Measurements from ENCODE around the gene SESN2. TPM values are rescaled to one million over a fixed set of nuclear protein-coding genes. Genes with fewer than 3 reads are reported as not detected.
A peak's percentile ranks its signal among the peaks of the same experiment; 100 is the strongest.
"Not testable (repeated sequence)": the region's sequence is repeated elsewhere in the genome, so short reads cannot be mapped to it uniquely, and the experiment has no call there.

Gene SESN2
- total RNA-seq, 2 experiments from 2014 or later: 14.2 to 21.5 TPM

GRCh38 chr1:28306301-28306949, 47.1 kb downstream of the SESN2 start:
- H3K4me3 Mint-ChIP-seq: no peak overlapping the region
- no peaks in the 10 kb centered on the region for H3K9me3 Mint-ChIP-seq (ENCODE audit: low read depth)
- H3K27ac Mint-ChIP-seq: no peak overlapping the region
- DNase-seq: no peak
- H3K27me3 Mint-ChIP-seq: peaks cover 18% of the 10 kb centered on the region
- H3K4me1 Mint-ChIP-seq: peaks cover 4% of the 10 kb centered on the region
- CTCF ChIA-PET: interaction anchor here (1.2 kb wide), 1 partner anchor 19 kb away, joined by 3 read pairs; no protein-coding TSS in a partner anchor
- no peak for ATAC-seq
- no peaks in the 10 kb centered on the region for H3K36me3 Mint-ChIP-seq

- no peaks in the 10 kb centered on the region for H3K36me3 Mint-ChIP-seq
- peaks cover 7% of the 10 kb centered on the region for H3K27me3 Mint-ChIP-seq
- no peak overlapping the region for H3K4me3 Mint-ChIP-seq
- H3K4me1 Mint-ChIP-seq: peaks cover 2% of the 10 kb centered on the region
- DNase-seq (no peak), ATAC-seq (no peak)
- no peak overlapping the region for H3K27ac Mint-ChIP-seq
- CTCF ChIA-PET: no interaction called here
- H3K9me3 Mint-ChIP-seq (ENCODE audit: low read depth): no peaks in the 10 kb centered on the region
Observed at GRCh38 chr1:28308750-28309149, 49.4 kb downstream of the SESN2 start.

GRCh38 chr1:28309702-28310101, 50.4 kb downstream of the SESN2 start:
- Mint-ChIP-seq H3K36me3 (no peaks in the 10 kb centered on the region), H3K4me1 (peaks cover 2% of the 10 kb centered on the region), H3K27ac (no peak overlapping the region), H3K4me3 (no peak overlapping the region), H3K27me3 (peaks cover 7% of the 10 kb centered on the region), H3K9me3 (ENCODE audit: low read depth) (no peaks in the 10 kb centered on the region)
- CTCF ChIA-PET: no interaction called here
- no peak for ATAC-seq
- no peak for DNase-seq

GRCh38 chr1:28313702-28314546, 54.6 kb downstream of the SESN2 start:
- no peaks in the 10 kb centered on the region for H3K4me1 Mint-ChIP-seq
- DNase-seq (no peak), ATAC-seq (no peak)
- no peak overlapping the region for H3K4me3 Mint-ChIP-seq
- H3K27me3 Mint-ChIP-seq: peaks cover 11% of the 10 kb centered on the region
- H3K27ac Mint-ChIP-seq: no peak overlapping the region
- H3K9me3 Mint-ChIP-seq (ENCODE audit: low read depth): no peaks in the 10 kb centered on the region
- CTCF ChIA-PET: interaction anchor here (1.5 to 1.9 kb wide), 2 partner anchors 46 to 65 kb away, joined by 3 to 5 read pairs; no protein-coding TSS in a partner anchor
- no peaks in the 10 kb centered on the region for H3K36me3 Mint-ChIP-seq

- ATAC-seq (no peak), DNase-seq (no peak)
- H3K4me1 Mint-ChIP-seq: no peaks in the 10 kb centered on the region
- peaks cover 11% of the 10 kb centered on the region for H3K27me3 Mint-ChIP-seq
- H3K36me3 Mint-ChIP-seq: no peaks in the 10 kb centered on the region
- H3K9me3 Mint-ChIP-seq (ENCODE audit: low read depth): no peaks in the 10 kb centered on the region
- H3K27ac Mint-ChIP-seq: no peak overlapping the region
- no peak overlapping the region for H3K4me3 Mint-ChIP-seq
- CTCF ChIA-PET: interaction anchor here (1.5 to 1.9 kb wide), 2 partner anchors 45 to 66 kb away, joined by 3 to 5 read pairs; no protein-coding TSS in a partner anchor
Observed at GRCh38 chr1:28314547-28314941, 55.2 kb downstream of the SESN2 start.

GRCh38 chr1:28317014-28317413, 57.7 kb downstream of the SESN2 start:
- ATAC-seq (no peak), DNase-seq (no peak)
- H3K4me3 Mint-ChIP-seq: no peak overlapping the region
- no peak overlapping the region for H3K27ac Mint-ChIP-seq
- no peaks in the 10 kb centered on the region for H3K4me1 Mint-ChIP-seq
- CTCF ChIA-PET: interaction anchor here (0.7 kb wide), 1 partner anchor 46 kb away, joined by 4 read pairs; no protein-coding TSS in a partner anchor
- H3K9me3 Mint-ChIP-seq (ENCODE audit: low read depth): no peaks in the 10 kb centered on the region
- peaks cover 7% of the 10 kb centered on the region for H3K27me3 Mint-ChIP-seq
- H3K36me3 Mint-ChIP-seq: no peaks in the 10 kb centered on the region

GRCh38 chr1:28322194-28322593, 62.9 kb downstream of the SESN2 start:
- Mint-ChIP-seq H3K27ac (no peak overlapping the region), H3K9me3 (ENCODE audit: low read depth) (no peaks in the 10 kb centered on the region), H3K4me3 (no peak overlapping the region), H3K36me3 (no peaks in the 10 kb centered on the region), H3K4me1 (peaks cover 3% of the 10 kb centered on the region), H3K27me3 (peaks cover 7% of the 10 kb centered on the region)
- CTCF ChIA-PET: no interaction called here
- ATAC-seq: no peak
- DNase-seq: no peak

GRCh38 chr1:28323720-28324119, 64.4 kb downstream of the SESN2 start:
- CTCF ChIA-PET: no interaction called here
- ATAC-seq (no peak), DNase-seq (no peak)
- H3K4me3 Mint-ChIP-seq: no peak overlapping the region
- no peak overlapping the region for H3K27ac Mint-ChIP-seq
- H3K27me3 Mint-ChIP-seq: peaks cover 3% of the 10 kb centered on the region
- H3K4me1 Mint-ChIP-seq: peaks cover 13% of the 10 kb centered on the region
- no peaks in the 10 kb centered on the region for H3K9me3 Mint-ChIP-seq (ENCODE audit: low read depth)
- H3K36me3 Mint-ChIP-seq: peaks cover 2% of the 10 kb centered on the region

- Mint-ChIP-seq H3K4me1 (peaks cover 29% of the 10 kb centered on the region), H3K27me3 (peaks cover 2% of the 10 kb centered on the region), H3K9me3 (ENCODE audit: low read depth) (no peaks in the 10 kb centered on the region), H3K4me3 (no peak overlapping the region), H3K27ac (no peak overlapping the region), H3K36me3 (peaks cover 18% of the 10 kb centered on the region)
- no peak for ATAC-seq
- CTCF ChIA-PET: interaction anchor here (0.7 to 1.1 kb wide), 4 partner anchors 15 to 253 kb away, joined by 3 to 9 read pairs (median 3); no protein-coding TSS in a partner anchor
- DNase-seq: no peak
Observed at GRCh38 chr1:28326515-28326914, 67.2 kb downstream of the SESN2 start.

GRCh38 chr1:28326984-28327383, 67.7 kb downstream of the SESN2 start:
- no peak overlapping the region for H3K4me3 Mint-ChIP-seq
- H3K27me3 Mint-ChIP-seq: no peaks in the 10 kb centered on the region
- peaks cover 30% of the 10 kb centered on the region for H3K4me1 Mint-ChIP-seq
- no peak overlapping the region for H3K27ac Mint-ChIP-seq
- ATAC-seq (no peak), DNase-seq (no peak)
- peaks cover 21% of the 10 kb centered on the region for H3K36me3 Mint-ChIP-seq
- H3K9me3 Mint-ChIP-seq (ENCODE audit: low read depth): no peaks in the 10 kb centered on the region
- CTCF ChIA-PET: interaction anchor here (0.7 to 1.5 kb wide), 6 partner anchors 15 to 253 kb away, joined by 3 to 9 read pairs (median 3); partner anchors contain the start of gene EYA3

GRCh38 chr1:28327431-28327830, 68.1 kb downstream of the SESN2 start:
- H3K36me3 Mint-ChIP-seq: peaks cover 25% of the 10 kb centered on the region
- not testable (repeated sequence) for H3K27ac Mint-ChIP-seq; H3K27me3 Mint-ChIP-seq; DNase-seq; H3K4me3 Mint-ChIP-seq; H3K9me3 Mint-ChIP-seq (ENCODE audit: low read depth); ATAC-seq
- CTCF ChIA-PET: interaction anchor here (1.1 to 1.5 kb wide), 3 partner anchors 41 to 239 kb away, joined by 3 to 9 read pairs (median 4); partner anchors contain the start of gene EYA3
- peaks cover 32% of the 10 kb centered on the region for H3K4me1 Mint-ChIP-seq

GRCh38 chr1:28328228-28328648, 68.9 kb downstream of the SESN2 start:
- Mint-ChIP-seq H3K4me1 (peaks cover 40% of the 10 kb centered on the region), H3K36me3 (peaks cover 33% of the 10 kb centered on the region), H3K9me3 (ENCODE audit: low read depth) (no peaks in the 10 kb centered on the region), H3K27ac (peak overlapping the region; percentile 99), H3K27me3 (no peaks in the 10 kb centered on the region), H3K4me3 (peak overlapping the region; percentile 89)
- no peak for DNase-seq
- CTCF ChIA-PET: interaction anchor here (0.8 to 4.8 kb wide), 10 partner anchors 9 to 240 kb away, joined by 3 to 42 read pairs (median 4); partner anchors contain the start of gene EYA3
- ATAC-seq: no peak

GRCh38 chr1:28329395-28330153, 70.3 kb downstream of the SESN2 start:
- peaks cover 41% of the 10 kb centered on the region for H3K4me1 Mint-ChIP-seq
- peak overlapping the region; percentile 99 for H3K27ac Mint-ChIP-seq
- H3K4me3 Mint-ChIP-seq: peak overlapping the region; percentile 89
- H3K9me3 Mint-ChIP-seq (ENCODE audit: low read depth): no peaks in the 10 kb centered on the region
- no peaks in the 10 kb centered on the region for H3K27me3 Mint-ChIP-seq
- peaks cover 37% of the 10 kb centered on the region for H3K36me3 Mint-ChIP-seq
- DNase-seq (no peak), ATAC-seq (peak; percentile 15)
- CTCF ChIA-PET: interaction anchor here (0.6 to 4.8 kb wide), 9 partner anchors 8 to 773 kb away, joined by 3 to 42 read pairs (median 4); partner anchors contain the start of gene TAF12

Measured in activated CD8-positive, alpha-beta memory T cell treated with anti-CD3 and anti-CD28 coated beads, Interleukin-2, amount 10 ng/mL, durations not matched to agents 7 days and 5 days (primary cell).